VCaP (cell line): ENCODE measurements around the gene ADAM19.

Experiments
- H3K27ac ChIP-seq: fragments of 450-650 bp; 2 replicates; pipeline ENCODE4 v1.5.1; 2017
- TF ChIP-seq, protein P1 (sequence below): fragments of 450-650 bp; conservative IDR thresholded peaks from 2 replicates; pipeline ENCODE4 v1.5.1; 2017; ENCODE audit warnings: mild to moderate bottlenecking, moderate library complexity

Gene ADAM19

DNA sequence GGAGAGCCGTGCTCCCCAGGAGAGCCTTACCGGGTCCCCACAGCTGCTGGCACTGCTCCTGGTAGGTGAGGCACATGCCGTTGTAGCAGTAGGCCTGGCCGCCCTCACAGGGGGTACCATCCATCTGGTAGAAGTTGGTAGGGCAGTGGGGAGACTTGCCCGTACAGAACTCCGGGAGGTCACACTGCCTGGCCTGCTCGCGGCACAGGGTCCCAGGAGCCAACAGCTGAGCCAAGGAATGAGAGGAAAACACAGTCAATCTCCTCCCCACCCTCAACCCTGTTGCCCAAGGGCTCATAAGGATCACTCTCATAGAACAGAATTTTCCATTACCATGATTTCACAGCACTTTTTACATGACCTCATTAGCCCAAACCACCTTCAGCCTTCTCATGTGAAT, 78.7 kb downstream of the ADAM19 start:
- TF ChIP-seq, protein P1, sequence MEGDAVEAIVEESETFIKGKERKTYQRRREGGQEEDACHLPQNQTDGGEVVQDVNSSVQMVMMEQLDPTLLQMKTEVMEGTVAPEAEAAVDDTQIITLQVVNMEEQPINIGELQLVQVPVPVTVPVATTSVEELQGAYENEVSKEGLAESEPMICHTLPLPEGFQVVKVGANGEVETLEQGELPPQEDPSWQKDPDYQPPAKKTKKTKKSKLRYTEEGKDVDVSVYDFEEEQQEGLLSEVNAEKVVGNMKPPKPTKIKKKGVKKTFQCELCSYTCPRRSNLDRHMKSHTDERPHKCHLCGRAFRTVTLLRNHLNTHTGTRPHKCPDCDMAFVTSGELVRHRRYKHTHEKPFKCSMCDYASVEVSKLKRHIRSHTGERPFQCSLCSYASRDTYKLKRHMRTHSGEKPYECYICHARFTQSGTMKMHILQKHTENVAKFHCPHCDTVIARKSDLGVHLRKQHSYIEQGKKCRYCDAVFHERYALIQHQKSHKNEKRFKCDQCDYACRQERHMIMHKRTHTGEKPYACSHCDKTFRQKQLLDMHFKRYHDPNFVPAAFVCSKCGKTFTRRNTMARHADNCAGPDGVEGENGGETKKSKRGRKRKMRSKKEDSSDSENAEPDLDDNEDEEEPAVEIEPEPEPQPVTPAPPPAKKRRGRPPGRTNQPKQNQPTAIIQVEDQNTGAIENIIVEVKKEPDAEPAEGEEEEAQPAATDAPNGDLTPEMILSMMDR, result no peak
- H3K27ac ChIP-seq, result no peak overlapping the region

- TF ChIP-seq, protein P1, result no peak
- no peak overlapping the region for H3K27ac ChIP-seq
Measured at GRCh38 chr5:157494178-157494832, 81.3 kb downstream of the ADAM19 start.

GRCh38 chr5:157492886-157493285, 82.7 kb downstream of the ADAM19 start:
- H3K27ac ChIP-seq, result no peak overlapping the region
- TF ChIP-seq, protein P1, result no peak

DNA sequence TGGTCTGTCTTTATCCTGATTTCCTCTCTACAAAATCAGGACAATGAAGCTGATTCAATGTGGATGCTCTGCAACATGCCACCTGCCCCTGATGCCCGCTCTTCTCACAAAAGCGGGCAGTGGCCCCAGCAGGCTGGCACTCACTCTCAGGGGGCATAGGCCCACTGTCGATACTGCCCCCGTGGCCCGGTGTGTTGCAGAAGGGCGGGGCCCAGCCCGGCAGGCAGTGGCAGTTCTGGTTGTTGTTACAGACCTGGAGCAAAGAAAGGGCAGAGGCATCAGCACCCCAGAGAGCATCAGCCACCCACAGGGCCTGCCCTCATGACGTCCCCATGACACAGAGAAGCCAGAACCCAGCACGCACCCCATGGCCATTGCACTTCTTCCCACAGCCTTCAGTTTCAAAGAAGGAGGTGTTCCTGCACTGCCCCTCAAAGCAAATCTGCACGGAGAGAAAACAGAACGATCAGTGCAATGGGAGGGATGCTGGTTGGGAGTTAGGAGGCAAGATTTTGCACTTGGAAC, 84.0 kb downstream of the ADAM19 start:
- no peak overlapping the region for H3K27ac ChIP-seq
- TF ChIP-seq, protein P1, result no peak

DNA sequence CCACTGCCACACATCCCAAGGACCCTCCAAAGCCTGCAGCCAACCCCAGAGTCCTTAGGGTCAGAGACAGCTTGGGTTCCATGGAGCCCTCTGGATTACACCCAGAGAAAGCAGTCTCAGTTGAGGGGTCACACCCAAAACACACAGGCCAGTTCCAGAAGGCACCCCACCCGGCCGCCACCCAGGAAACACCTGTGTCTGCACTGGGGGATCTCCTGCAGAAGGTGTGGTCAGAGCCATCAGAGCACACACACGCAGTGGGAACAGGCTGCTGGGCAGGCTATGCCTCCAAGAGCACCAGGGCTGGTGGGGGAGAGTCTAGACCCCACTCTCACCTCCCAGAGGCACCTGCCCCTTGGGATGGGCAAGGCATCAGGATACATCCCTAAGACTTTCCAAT, 88.2 kb downstream of the ADAM19 start:
- no peak overlapping the region for H3K27ac ChIP-seq
- TF ChIP-seq, protein P1, result no peak

DNA sequence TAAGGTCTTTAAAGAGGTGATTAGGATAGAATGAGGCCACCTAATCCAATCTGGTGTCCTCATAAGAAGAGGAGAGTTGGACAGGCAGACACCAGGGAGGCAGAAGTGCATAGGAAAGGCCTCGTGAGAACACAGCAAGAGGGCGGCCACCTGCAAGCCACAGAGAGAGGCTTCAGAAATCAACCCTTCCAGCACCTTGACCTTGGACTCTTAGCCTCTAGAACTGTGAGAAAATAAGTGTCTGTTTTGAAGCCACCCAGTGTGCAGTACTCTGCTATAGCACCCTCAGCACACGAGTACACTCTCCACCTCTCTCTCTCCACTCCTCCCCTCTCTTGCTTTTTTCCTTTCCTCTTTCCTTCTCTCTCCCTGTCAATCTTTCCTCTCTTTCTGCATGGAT, 88.7 kb downstream of the ADAM19 start:
- H3K27ac ChIP-seq, result no peak overlapping the region
- TF ChIP-seq, protein P1, result no peak

DNA sequence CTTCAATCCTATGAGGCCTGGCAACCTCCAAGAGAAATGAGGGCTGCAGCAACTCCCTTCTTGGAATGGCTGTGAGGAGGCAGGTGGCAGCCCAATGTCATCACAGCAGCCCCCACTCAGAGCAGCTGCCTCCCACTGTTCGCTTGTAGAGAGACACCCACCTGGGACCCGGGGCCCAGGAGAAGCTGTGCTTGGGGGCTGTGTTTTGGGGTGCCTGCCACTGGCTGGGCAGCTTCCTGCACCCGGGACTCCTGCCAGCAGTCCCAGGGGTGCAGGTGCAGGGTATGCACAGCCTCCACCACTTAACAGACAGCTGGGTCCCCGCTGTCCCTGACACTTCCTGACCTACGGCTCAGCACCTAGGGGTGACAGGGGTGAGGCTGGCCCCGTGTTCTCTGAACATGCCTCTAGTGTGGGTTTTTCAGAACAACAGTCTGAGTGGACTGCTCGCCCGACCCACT, 89.3 kb downstream of the ADAM19 start:
- TF ChIP-seq, protein P1, result no peak
- no peak overlapping the region for H3K27ac ChIP-seq
